GM21619 (cell line): ENCODE results near the gene GPN2.
A peak's percentile ranks its signal among the peaks of the same experiment; 100 is the strongest.
"Not testable (repeated sequence)": the region's sequence is repeated elsewhere in the genome, so short reads cannot be mapped to it uniquely, and the experiment has no call there.

Experiments used
- ATAC-seq: cut with Tn5 transposase; IDR thresholded peaks from one replicate; pipeline ENCODE4 v1.9.1; 2021; ENCODE audit not compliant: unreplicated experiment

GPN2 gene

GRCh38 chr1:26907071-26907917 is 17.2 kb upstream of the GPN2 start:
- no peak for ATAC-seq

- no peak for ATAC-seq
Measured at GRCh38 chr1:26900815-26901511, 10.9 kb upstream of the GPN2 start.

GRCh38 chr1:26900001-26900814 is 10.1 kb upstream of the GPN2 start, which contains the start of gene GPATCH3:
TSS of gene GPATCH3 (minus strand) at chr1:26900467. CDS start at chr1:26900442, 25 bp downstream.
- peak; percentile 93 for ATAC-seq

- no peak for ATAC-seq
Measured at GRCh38 chr1:26897351-26897750, 7.3 kb upstream of the GPN2 start.

- ATAC-seq = no peak
Measured at GRCh38 chr1:26894263-26894662, 4.2 kb upstream of the GPN2 start.

- ATAC-seq = peak; percentile 20
Measured at GRCh38 chr1:26890467-26890796, 349 bp upstream of the GPN2 start.

GRCh38 chr1:26888231-26888630 is 1.9 kb downstream of the GPN2 start:
- ATAC-seq = no peak

GRCh38 chr1:26887125-26887524 is 3.0 kb downstream of the GPN2 start:
- ATAC-seq = no peak

GRCh38 chr1:26882696-26883463 is 7.2 kb downstream of the GPN2 start:
- no peak for ATAC-seq

- ATAC-seq = not testable (repeated sequence)
Measured at GRCh38 chr1:26881611-26882010, 8.5 kb downstream of the GPN2 start.

- no peak for ATAC-seq
Measured at GRCh38 chr1:26879793-26880192, 10.3 kb downstream of the GPN2 start.

GRCh38 chr1:26877326-26877725 is 12.8 kb downstream of the GPN2 start:
- ATAC-seq = no peak

- no peak for ATAC-seq
Measured at GRCh38 chr1:26874896-26875295, 15.2 kb downstream of the GPN2 start.

GRCh38 chr1:26873097-26873496 is 17.0 kb downstream of the GPN2 start:
- ATAC-seq = not testable (repeated sequence)

- ATAC-seq = peak; percentile 93
Measured at GRCh38 chr1:26864610-26865480, 25.2 kb downstream of the GPN2 start.

- ATAC-seq = no peak
Measured at GRCh38 chr1:26863685-26864077, 26.4 kb downstream of the GPN2 start.

- ATAC-seq = no peak
Measured at GRCh38 chr1:26862781-26863684, 27.1 kb downstream of the GPN2 start, which contains the start of gene SFN. TSS of gene SFN (plus strand) at chr1:26863149. CDS start at chr1:26863213, 64 bp downstream.

- no peak for ATAC-seq
Measured at GRCh38 chr1:26861889-26862378, 28.1 kb downstream of the GPN2 start.
